SK-N-SH (cell line): ENCODE results near the gene ABAT. TPM values are rescaled to one million over a fixed set of nuclear protein-coding genes. Genes with fewer than 3 reads are reported as not detected.

Source experiments
- CTCF ChIA-PET: fragments of 300-600, 350-600 bp; formaldehyde crosslinking; extraction: SDS; loops from one replicate; lab custom pipeline; 2021; lab: Yijun Ruan, JAX
- POLR2A ChIA-PET: fragments of 350-600 bp; sonication (Branson Sonifier 250); formaldehyde crosslinking; extraction: SDS; loops from one replicate; lab custom pipeline; 2020; ENCODE audit warnings: antibody characterized with exemption, inconsistent platforms; lab: Yijun Ruan, JAX
- DNase-seq: peaks from one replicate; pipeline ENCODE4 v3.0.0; 2012
- H2AFZ ChIP-seq: fragments of 200-600 bp; sonication (generic); 2 replicates; pipeline ENCODE4 v1.8.1; 2016; ENCODE audit warnings: antibody characterized with exemption, mild to moderate bottlenecking, low read depth
- H3F3A ChIP-seq: fragments of 200-600 bp; sonication (generic); replicated peaks from 2 replicates; pipeline ENCODE3; 2016; ENCODE audit warnings: antibody characterized with exemption, mild to moderate bottlenecking; ENCODE audit not compliant: insufficient read depth
- H3K27ac ChIP-seq, 2 experiments: fragments of 200-500 bp in 1 of 2; fragments of 200-600 bp in 1 of 2; sonication (Bioruptor generic) in 1 of 2; sonication (generic), shearing (Covaris generic) in 1 of 2; 2 replicates each; pipeline versions ENCODE4 v1.5.1 to v1.6.1; 2014 to 2016; ENCODE audit warnings: low read depth in 2 of 2, inconsistent platforms in 1 of 2, low read length in 1 of 2, mild to moderate bottlenecking in 1 of 2, mixed read lengths in 1 of 2
- H3K27me3 ChIP-seq: fragments of 200-600 bp; sonication (generic), shearing (Covaris generic); 2 replicates; pipeline ENCODE4 v1.6.1; 2016; ENCODE audit warnings: mixed run types; ENCODE audit not compliant: insufficient read depth
- H3K36me3 ChIP-seq, 2 experiments: fragments of 200-500 bp in 1 of 2; fragments of 200-600 bp in 1 of 2; sonication (Bioruptor generic) in 1 of 2; sonication (generic) in 1 of 2; replicated peaks in 1 of 2; 2 replicates each; pipeline versions ENCODE3 to v1.5.1; 2014 to 2016; ENCODE audit warnings: low read length in 1 of 2, mild to moderate bottlenecking in 1 of 2; ENCODE audit not compliant: insufficient read depth in 2 of 2, control insufficient read depth in 1 of 2
- H3K4me1 ChIP-seq, 2 experiments: fragments of 200-500 bp in 1 of 2; fragments of 200-600 bp in 1 of 2; sonication (Bioruptor generic) in 1 of 2; sonication (generic), shearing (Covaris generic) in 1 of 2; 2 replicates each; pipeline versions ENCODE4 v1.5.1 to v1.6.1; 2014 to 2016; ENCODE audit warnings: low read depth in 1 of 2, low read length in 1 of 2, mixed run types in 1 of 2; ENCODE audit not compliant: insufficient read depth in 2 of 2, control insufficient read depth in 1 of 2
- H3K4me2 ChIP-seq: fragments of 200-600 bp; sonication (generic), shearing (Covaris generic); 2 replicates; pipeline ENCODE4 v1.6.1; 2017; ENCODE audit warnings: mixed run types
- H3K4me3 ChIP-seq, 2 experiments: fragments of 200-500 bp in 1 of 2; fragments of 200-600 bp in 1 of 2; sonication (Bioruptor generic) in 1 of 2; sonication (generic), shearing (Covaris generic) in 1 of 2; 2 replicates each; pipeline versions ENCODE4 v1.5.1 to v1.8.1; 2014 to 2016; ENCODE audit warnings: low read depth in 2 of 2, inconsistent platforms in 1 of 2, low read length in 1 of 2, mild to moderate bottlenecking in 1 of 2, mixed read lengths in 1 of 2, moderate library complexity in 1 of 2
- H3K79me2 ChIP-seq: fragments of 200-600 bp; sonication (generic); 2 replicates; pipeline ENCODE4 v1.8.1; 2017; ENCODE audit warnings: mild to moderate bottlenecking; ENCODE audit not compliant: insufficient read depth
- H3K9ac ChIP-seq: fragments of 200-600 bp; sonication (generic); 2 replicates; pipeline ENCODE4 v1.6.1; 2017; ENCODE audit warnings: mixed run types
- H3K9me2 ChIP-seq: fragments of 200-600 bp; sonication (generic); 2 replicates; pipeline ENCODE4 v1.6.1; 2017; ENCODE audit warnings: mixed run types
- H3K9me3 ChIP-seq: fragments of 200-600 bp; sonication (generic); 2 replicates; pipeline ENCODE4 v1.6.1; 2017; ENCODE audit warnings: mixed run types, mild to moderate bottlenecking, moderate library complexity
- H4K20me1 ChIP-seq: fragments of 200-600 bp; sonication (generic); 2 replicates; pipeline ENCODE4 v1.6.1; 2017; ENCODE audit warnings: mild to moderate bottlenecking, mixed run types; ENCODE audit not compliant: insufficient read depth
- CHD2 ChIP-seq: fragments of 150-350 bp; IDR thresholded peaks from 2 replicates; pipeline ENCODE4 v1.6.1; 2018; ENCODE audit warnings: low read length; ENCODE audit not compliant: partially characterized antibody
- CTCF ChIP-seq: fragments of 200-600 bp; sonication (generic); IDR thresholded peaks from 2 replicates; pipeline ENCODE4 v1.6.1; 2017; ENCODE audit warnings: antibody characterized with exemption, mild to moderate bottlenecking, moderate library complexity
- EP300 ChIP-seq, 2 experiments: IDR thresholded peaks; 2 replicates each; pipeline versions ENCODE4 v1.4.0 to v1.6.1; 2012; ENCODE audit warnings: borderline replicate concordance in 1 of 2, low read depth in 1 of 2, low read length in 1 of 2
- EZH2phosphoT487 ChIP-seq: fragments of 200-600 bp; sonication (generic); IDR thresholded peaks from 2 replicates; pipeline ENCODE4 v1.6.1; 2017; ENCODE audit warnings: low read depth, mixed run types, mild to moderate bottlenecking, antibody characterized with exemption, moderate library complexity, borderline replicate concordance
- FOSL2 ChIP-seq: IDR thresholded peaks from 2 replicates; pipeline ENCODE4 v1.4.0; 2012; ENCODE audit warnings: low read depth, mild to moderate bottlenecking, moderate library complexity, borderline replicate concordance
- FOXJ3 ChIP-seq: sonication (generic); formaldehyde crosslinking; IDR thresholded peaks from 2 replicates; pipeline ENCODE4 v1.5.1; 2020; ENCODE audit warnings: mild to moderate bottlenecking, missing genetic modification reagents
- FOXM1 ChIP-seq: IDR thresholded peaks from 2 replicates; pipeline ENCODE4 v1.4.0; 2012; ENCODE audit warnings: low read depth, mild to moderate bottlenecking
- GATA2 ChIP-seq: sonication (generic); formaldehyde crosslinking; IDR thresholded peaks from 2 replicates; pipeline ENCODE4 v1.5.0; 2020; ENCODE audit warnings: mild to moderate bottlenecking, missing genetic modification reagents
- JUND ChIP-seq: IDR thresholded peaks from 2 replicates; pipeline ENCODE4 v1.4.0; 2012
- MXI1 ChIP-seq: IDR thresholded peaks from 2 replicates; pipeline ENCODE4 v1.6.1; 2012; ENCODE audit warnings: mild to moderate bottlenecking, low read depth, low read length, improper control_type of control experiment
- RAD21 ChIP-seq: IDR thresholded peaks from 2 replicates; pipeline ENCODE4 v1.6.1; 2012; ENCODE audit warnings: mild to moderate bottlenecking, low read length
- RCOR1 ChIP-seq: fragments of 150-350 bp; IDR thresholded peaks from 2 replicates; pipeline ENCODE4 v1.6.1; 2017; ENCODE audit warnings: antibody characterized with exemption, low read length
- TAF1 ChIP-seq: IDR thresholded peaks from 2 replicates; pipeline ENCODE4 v1.6.1; 2012; ENCODE audit warnings: low read depth, mild to moderate bottlenecking, low read length, moderate library complexity, borderline replicate concordance
- TEAD4 ChIP-seq: IDR thresholded peaks from 2 replicates; pipeline ENCODE4 v1.4.0; 2012; ENCODE audit warnings: mild to moderate bottlenecking, borderline replicate concordance; ENCODE audit not compliant: insufficient read depth
- YY1 ChIP-seq: IDR thresholded peaks from 2 replicates; pipeline ENCODE4 v1.4.0; 2012; ENCODE audit warnings: low read depth, mild to moderate bottlenecking
- WGBS: methylation state at CpG from one replicate; pipeline ENCODE4 v1.1.6; 2017; ENCODE audit warnings: low lambda C conversion rate; 5-methylcytosine and 5-hydroxymethylcytosine counted together
- polyA plus RNA-seq, 3 experiments: library from polyadenylated mRNA; depleted of rRNA; stranded (reverse); fragments of >200 nt; gene quantifications; 2 replicates each; pipeline ENCODE4 v1.2.3, GENCODE V29; 2012
- TF ChIP-seq, protein P1 (sequence below): IDR thresholded peaks from 2 replicates; pipeline ENCODE4 v1.4.0; 2012; ENCODE audit warnings: low read depth, borderline replicate concordance
- TF ChIP-seq, protein P2 (sequence below): fragments of 150-350 bp; IDR thresholded peaks from 2 replicates; pipeline ENCODE4 v1.6.1; 2016; ENCODE audit warnings: mild to moderate bottlenecking, low read depth, low read length

The ABAT gene
- polyA plus RNA-seq, 1 of the 3 experiments (the other 2 are of a cell fraction), result 4.7 TPM

GRCh38 chr16:8807189-8807588 lies 132.8 kb downstream of the ABAT start:
- Histone ChIP-seq H3K9me2 (no peaks in the 10 kb centered on the region), H4K20me1 (peaks cover 32% of the 10 kb centered on the region), H3K9ac (no peak overlapping the region), H3K79me2 (peaks cover 87% of the 10 kb centered on the region), H3K27me3 (no peaks in the 10 kb centered on the region), H2AFZ (no peak overlapping the region), H3K4me3 (no peak overlapping the region), H3K4me1 (peaks cover 0 to 34% of the 10 kb centered on the region in 2 experiments; a peak in 1 of 4 replicates), H3K36me3 (peaks cover 72 to 91% of the 10 kb centered on the region in 2 experiments), H3K4me2 (no peak overlapping the region), H3K9me3 (no peaks in the 10 kb centered on the region), H3F3A (no peaks in the 10 kb centered on the region), H3K27ac (peak overlapping the region in 1 of 2 experiments; percentile 88; a peak in 2 of 4 replicates)
- WGBS, result 89% methylated on average over 5 of the region's 5 CpGs
- POLR2A ChIA-PET, result no interaction called here
- TF ChIP-seq YY1, result no peak
- TF ChIP-seq FOXJ3, result no peak
- no peak for TF ChIP-seq RCOR1
- no peak for TF ChIP-seq MXI1
- TF ChIP-seq EP300 (IDR thresholded peaks at IDR 0.05; ENCODE audit: borderline replicate concordance in 1 of 2, low read depth in 1 of 2, low read length in 1 of 2), result no peak
- no peak for TF ChIP-seq TEAD4
- TF ChIP-seq TAF1, result no peak
- TF ChIP-seq FOSL2, result no peak
- no peak for TF ChIP-seq CTCF
- TF ChIP-seq RAD21, result no peak
- TF ChIP-seq GATA2 (CRISPR knock-in tag), result no peak
- TF ChIP-seq EZH2phosphoT487, result no peak
- TF ChIP-seq, protein P1, sequence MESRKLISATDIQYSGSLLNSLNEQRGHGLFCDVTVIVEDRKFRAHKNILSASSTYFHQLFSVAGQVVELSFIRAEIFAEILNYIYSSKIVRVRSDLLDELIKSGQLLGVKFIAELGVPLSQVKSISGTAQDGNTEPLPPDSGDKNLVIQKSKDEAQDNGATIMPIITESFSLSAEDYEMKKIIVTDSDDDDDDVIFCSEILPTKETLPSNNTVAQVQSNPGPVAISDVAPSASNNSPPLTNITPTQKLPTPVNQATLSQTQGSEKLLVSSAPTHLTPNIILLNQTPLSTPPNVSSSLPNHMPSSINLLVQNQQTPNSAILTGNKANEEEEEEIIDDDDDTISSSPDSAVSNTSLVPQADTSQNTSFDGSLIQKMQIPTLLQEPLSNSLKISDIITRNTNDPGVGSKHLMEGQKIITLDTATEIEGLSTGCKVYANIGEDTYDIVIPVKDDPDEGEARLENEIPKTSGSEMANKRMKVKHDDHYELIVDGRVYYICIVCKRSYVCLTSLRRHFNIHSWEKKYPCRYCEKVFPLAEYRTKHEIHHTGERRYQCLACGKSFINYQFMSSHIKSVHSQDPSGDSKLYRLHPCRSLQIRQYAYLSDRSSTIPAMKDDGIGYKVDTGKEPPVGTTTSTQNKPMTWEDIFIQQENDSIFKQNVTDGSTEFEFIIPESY, result no peak
- no peak for TF ChIP-seq CHD2
- no peak for TF ChIP-seq FOXM1
- TF ChIP-seq, protein P2, sequence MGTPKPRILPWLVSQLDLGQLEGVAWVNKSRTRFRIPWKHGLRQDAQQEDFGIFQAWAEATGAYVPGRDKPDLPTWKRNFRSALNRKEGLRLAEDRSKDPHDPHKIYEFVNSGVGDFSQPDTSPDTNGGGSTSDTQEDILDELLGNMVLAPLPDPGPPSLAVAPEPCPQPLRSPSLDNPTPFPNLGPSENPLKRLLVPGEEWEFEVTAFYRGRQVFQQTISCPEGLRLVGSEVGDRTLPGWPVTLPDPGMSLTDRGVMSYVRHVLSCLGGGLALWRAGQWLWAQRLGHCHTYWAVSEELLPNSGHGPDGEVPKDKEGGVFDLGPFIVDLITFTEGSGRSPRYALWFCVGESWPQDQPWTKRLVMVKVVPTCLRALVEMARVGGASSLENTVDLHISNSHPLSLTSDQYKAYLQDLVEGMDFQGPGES, result no peak
- TF ChIP-seq JUND, result no peak
- CTCF ChIA-PET, result no interaction called here
- DNase-seq, result no peak
